ENCODE data around the gene BOK. TPM values are rescaled to one million over a fixed set of nuclear protein-coding genes. Genes with fewer than 3 reads are reported as not detected.

The BOK gene
- total and polyA plus RNA-seq, 4 donors, result 3.1 to 11.6 (median 5.5) TPM

- H3K36me3 ChIP-seq (ENCODE audit: control insufficient read depth in 1 of 2, insufficient read depth in 2 of 2, low read length in 1 of 2), result no peaks in the 10 kb centered on the region
- no peak for DNase-seq
- no peak for ATAC-seq (ENCODE audit: low FRiP score)
- intact Hi-C loops (cut with DNase I), result no loop called here
- H3K27ac ChIP-seq (ENCODE audit: low read depth in 1 of 2, low read length in 2 of 2), result no peak overlapping the region
- no peaks in the 10 kb centered on the region for H3K27me3 ChIP-seq (ENCODE audit: control insufficient read depth in 1 of 2, insufficient read depth in 2 of 2, low read length in 1 of 2)
- no peak overlapping the region for H3K4me3 ChIP-seq (ENCODE audit: low read length in 2 of 2)
- 59% methylated on average over 15 of the region's 15 CpGs for WGBS, 2 donors
- no peaks in the 10 kb centered on the region for H3K4me1 ChIP-seq (ENCODE audit: control insufficient read depth in 1 of 2, insufficient read depth in 2 of 2, low read length in 2 of 2)
- H3K9me3 ChIP-seq (ENCODE audit: control insufficient read depth, low read length), result no peaks in the 10 kb centered on the region
These were observed 59.0 kb downstream of the BOK start for GRCh38 chr2:241617431-241618154.

GRCh38 chr2:241618296-241618805 lies 59.8 kb downstream of the BOK start:
- H3K9me3 ChIP-seq (ENCODE audit: control insufficient read depth, low read length), result no peaks in the 10 kb centered on the region
- no peak overlapping the region for H3K4me3 ChIP-seq (ENCODE audit: low read length in 2 of 2)
- no peaks in the 10 kb centered on the region for H3K4me1 ChIP-seq (ENCODE audit: control insufficient read depth in 1 of 2, insufficient read depth in 2 of 2, low read length in 2 of 2)
- 77 to 93% methylated on average over 5 of the region's 5 CpGs for WGBS, 2 donors
- H3K27me3 ChIP-seq (ENCODE audit: control insufficient read depth in 1 of 2, insufficient read depth in 2 of 2, low read length in 1 of 2), result no peaks in the 10 kb centered on the region
- ATAC-seq (ENCODE audit: low FRiP score) (no peak), DNase-seq (no peak)
- no peaks in the 10 kb centered on the region for H3K36me3 ChIP-seq (ENCODE audit: control insufficient read depth in 1 of 2, insufficient read depth in 2 of 2, low read length in 1 of 2)
- H3K27ac ChIP-seq (ENCODE audit: low read depth in 1 of 2, low read length in 2 of 2), result no peak overlapping the region
- intact Hi-C loops (cut with DNase I), result no loop called here

- H3K27me3 ChIP-seq (ENCODE audit: control insufficient read depth in 1 of 2, insufficient read depth in 2 of 2, low read length in 1 of 2), result no peaks in the 10 kb centered on the region
- ATAC-seq (ENCODE audit: low FRiP score), result no peak
These were observed 60.3 kb downstream of the BOK start for GRCh38 chr2:241618829-241619228.

GRCh38 chr2:241619597-241620418 lies 61.3 kb downstream of the BOK start:
- intact Hi-C loops (cut with DNase I), result no loop called here
- Histone ChIP-seq H3K36me3 (ENCODE audit: control insufficient read depth in 1 of 2, insufficient read depth in 2 of 2, low read length in 1 of 2) (no peaks in the 10 kb centered on the region), H3K4me1 (ENCODE audit: control insufficient read depth in 1 of 2, insufficient read depth in 2 of 2, low read length in 2 of 2) (no peaks in the 10 kb centered on the region), H3K27ac (ENCODE audit: low read depth in 1 of 2, low read length in 2 of 2) (no peak overlapping the region), H3K9me3 (ENCODE audit: control insufficient read depth, low read length) (no peaks in the 10 kb centered on the region), H3K27me3 (ENCODE audit: control insufficient read depth in 1 of 2, insufficient read depth in 2 of 2, low read length in 1 of 2) (no peaks in the 10 kb centered on the region), H3K4me3 (ENCODE audit: low read length in 2 of 2) (no peak overlapping the region)
- WGBS, 2 donors, result 90 to 94% methylated on average over 19 to 20 of the region's 20 CpGs
- no peak for ATAC-seq (ENCODE audit: low FRiP score)
- no peak for DNase-seq

More at GRCh38 chr2:241618829-241619228, 60.3 kb downstream of the BOK start:
- intact Hi-C loops (cut with DNase I), result no loop called here
- DNase-seq, result no peak
- 86 to 88% methylated on average over 11 of the region's 11 CpGs for WGBS, 2 donors
- Histone ChIP-seq H3K4me3 (ENCODE audit: low read length in 2 of 2) (no peak overlapping the region), H3K4me1 (ENCODE audit: control insufficient read depth in 1 of 2, insufficient read depth in 2 of 2, low read length in 2 of 2) (no peaks in the 10 kb centered on the region), H3K9me3 (ENCODE audit: control insufficient read depth, low read length) (no peaks in the 10 kb centered on the region), H3K27ac (ENCODE audit: low read depth in 1 of 2, low read length in 2 of 2) (no peak overlapping the region), H3K36me3 (ENCODE audit: control insufficient read depth in 1 of 2, insufficient read depth in 2 of 2, low read length in 1 of 2) (no peaks in the 10 kb centered on the region)

- no peak for DNase-seq
- 96 to 98% methylated on average over 6 of the region's 6 CpGs for WGBS, 2 donors
- ATAC-seq (ENCODE audit: low FRiP score), result no peak
These were observed 61.8 kb downstream of the BOK start for GRCh38 chr2:241620419-241620769.

More at GRCh38 chr2:241620419-241620769, 61.8 kb downstream of the BOK start:
- Histone ChIP-seq H3K4me1 (ENCODE audit: control insufficient read depth in 1 of 2, insufficient read depth in 2 of 2, low read length in 2 of 2) (no peaks in the 10 kb centered on the region), H3K4me3 (ENCODE audit: low read length in 2 of 2) (no peak overlapping the region), H3K36me3 (ENCODE audit: control insufficient read depth in 1 of 2, insufficient read depth in 2 of 2, low read length in 1 of 2) (no peaks in the 10 kb centered on the region), H3K9me3 (ENCODE audit: control insufficient read depth, low read length) (no peaks in the 10 kb centered on the region), H3K27ac (ENCODE audit: low read depth in 1 of 2, low read length in 2 of 2) (no peak overlapping the region), H3K27me3 (ENCODE audit: control insufficient read depth in 1 of 2, insufficient read depth in 2 of 2, low read length in 1 of 2) (no peaks in the 10 kb centered on the region)
- intact Hi-C loops (cut with DNase I), result no loop called here

Other genes starting within 250 kb of the BOK start
- gene HDLBP, start 243.1 kb upstream of the BOK start, total RNA-seq, result 100 to 1,000 TPM; 415 to 476 TPM
- 100 to 1,000 TPM; 220 to 221 TPM for gene HDLBP, start 243.1 kb upstream of the BOK start, polyA plus RNA-seq
- 100 to 1,000 TPM; 345 to 394 TPM for gene SEPTIN2, start 242.8 kb upstream of the BOK start, total RNA-seq
- gene SEPTIN2, start 242.8 kb upstream of the BOK start, polyA plus RNA-seq, result 100 to 1,000 TPM; 218 to 243 TPM
- gene FARP2, start 202.5 kb upstream of the BOK start, total RNA-seq, result 10 to 100 TPM; 49.1 to 64.4 TPM
- 10 to 100 TPM; 16.4 to 48.2 TPM for gene FARP2, start 202.5 kb upstream of the BOK start, polyA plus RNA-seq
- 100 to 1,000 TPM; 101 to 142 TPM for gene STK25, start 50.2 kb upstream of the BOK start, total RNA-seq
- 100 to 1,000 TPM in 1 of 2 donors, 10 to 100 TPM in 1; 85.1 to 261 TPM for gene STK25, start 50.2 kb upstream of the BOK start, polyA plus RNA-seq
- gene THAP4, start 78.4 kb downstream of the BOK start, total RNA-seq, result 10 to 100 TPM; 29.2 to 31.9 TPM
- 10 to 100 TPM; 24.3 to 41.5 TPM for gene THAP4, start 78.4 kb downstream of the BOK start, polyA plus RNA-seq
- gene ATG4B, start 78.9 kb downstream of the BOK start, total RNA-seq, result 10 to 100 TPM; 71.3 to 85.4 TPM
- 10 to 100 TPM; 30.4 to 77.3 TPM for gene ATG4B, start 78.9 kb downstream of the BOK start, polyA plus RNA-seq
- 10 to 100 TPM in 1 of 2 donors, 1 to 10 TPM in 1; 8.4 to 18.5 TPM for gene DTYMK, start 128.1 kb downstream of the BOK start, total RNA-seq
- gene DTYMK, start 128.1 kb downstream of the BOK start, polyA plus RNA-seq, result 10 to 100 TPM in 1 of 2 donors, 1 to 10 TPM in 1; 9.4 to 14.3 TPM
- gene ING5, start 143.3 kb downstream of the BOK start, total RNA-seq, result 10 to 100 TPM; 30.7 to 31.7 TPM
- gene ING5, start 143.3 kb downstream of the BOK start, polyA plus RNA-seq, result 10 to 100 TPM; 11.9 to 51.7 TPM
- 10 to 100 TPM; 20.5 to 29.9 TPM for gene D2HGDH, start 175.9 kb downstream of the BOK start, total RNA-seq
- 10 to 100 TPM in 1 of 2 donors, 1 to 10 TPM in 1; 4.1 to 69.8 TPM for gene D2HGDH, start 175.9 kb downstream of the BOK start, polyA plus RNA-seq
- not detected for gene GAL3ST2, start 218.1 kb downstream of the BOK start, total RNA-seq
- not detected for gene GAL3ST2, start 218.1 kb downstream of the BOK start, polyA plus RNA-seq